T-helper 2 cell treated with Interferon-gamma antibody and Interleukin-4, amounts not matched to agents 5 μg/mL and 100 μg/mL, for 36 hours (primary cell): Measurements from ENCODE around the gene S100PBP.
"Not testable (repeated sequence)": the region's sequence is repeated elsewhere in the genome, so short reads cannot be mapped to it uniquely, and the experiment has no call there.

Experiments
- DNase-seq: peaks from one replicate; pipeline ENCODE4 v3.0.0; 2021; ENCODE audit warnings: low spot score
- H3K27ac Mint-ChIP-seq: one replicate; pipeline ENCODE4 v1.8.0; 2021; ENCODE audit warnings: mild to moderate bottlenecking, mixed read lengths
- H3K27me3 Mint-ChIP-seq: one replicate; pipeline ENCODE4 v1.8.0; 2021; ENCODE audit warnings: low read depth, mixed read lengths
- H3K36me3 Mint-ChIP-seq: one replicate; pipeline ENCODE4 v1.8.0; 2021; ENCODE audit warnings: low read depth, mixed read lengths
- H3K4me1 Mint-ChIP-seq: one replicate; pipeline ENCODE4 v1.8.0; 2021; ENCODE audit warnings: low read depth, mixed read lengths
- H3K4me3 Mint-ChIP-seq: one replicate; pipeline ENCODE4 v1.8.0; 2022; ENCODE audit warnings: mild to moderate bottlenecking, moderate library complexity, mixed read lengths
- H3K9me3 Mint-ChIP-seq: one replicate; pipeline ENCODE4 v1.8.0; 2021; ENCODE audit warnings: mixed read lengths

The S100PBP gene

DNA sequence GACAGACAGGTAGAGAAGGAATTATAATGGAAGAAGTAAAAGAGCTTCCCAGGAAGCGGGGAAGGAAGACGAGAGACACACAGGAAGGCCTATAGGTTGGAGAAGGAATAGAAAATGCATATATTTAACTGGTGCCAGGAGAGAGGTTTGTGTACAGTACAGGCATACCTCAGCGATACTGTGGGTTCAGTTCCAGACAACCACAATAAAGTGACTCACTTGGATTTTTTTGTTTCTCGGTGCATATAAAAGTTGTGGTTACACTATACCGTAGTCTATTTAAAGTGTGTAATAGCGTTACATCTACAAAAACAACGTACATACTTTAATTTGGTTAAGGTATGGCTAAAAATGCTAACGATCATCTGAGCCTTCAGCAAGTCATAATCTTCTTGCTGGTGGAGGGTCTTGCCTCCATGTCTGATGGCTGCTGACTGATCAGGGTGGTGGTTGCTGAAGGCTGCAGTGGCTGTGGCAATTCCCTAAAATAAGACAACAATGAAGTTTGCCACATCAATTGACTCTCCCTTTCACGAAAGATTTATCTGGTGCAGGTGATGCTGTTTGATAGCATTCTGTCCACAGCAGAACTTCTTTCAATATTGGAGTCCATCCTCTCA is 16.2 kb upstream of the S100PBP start:
- H3K27ac Mint-ChIP-seq: peak overlapping the region; percentile 88
- H3K4me1 Mint-ChIP-seq: peaks cover 40% of the 10 kb centered on the region

DNA sequence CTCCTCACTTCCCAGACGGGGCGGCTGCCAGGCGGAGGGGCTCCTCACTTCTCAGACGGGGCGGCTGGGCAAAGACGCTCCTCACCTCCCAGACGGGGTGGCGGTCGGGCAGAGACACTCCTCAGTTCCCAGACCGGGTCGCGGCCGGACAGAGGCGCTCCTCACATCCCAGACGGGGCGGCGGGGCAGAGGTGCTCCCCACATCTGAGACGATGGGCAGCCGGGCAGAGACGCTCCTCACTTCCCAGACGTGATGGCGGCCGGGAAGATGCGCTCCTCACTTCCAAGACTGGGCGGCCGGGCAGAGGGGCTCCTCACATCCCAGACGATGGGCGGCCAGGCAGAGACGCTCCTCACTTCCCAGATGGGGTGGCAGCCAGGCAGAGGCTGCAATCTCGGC is 13.0 kb upstream of the S100PBP start:
- not testable (repeated sequence) for H3K9me3 Mint-ChIP-seq, H3K4me3 Mint-ChIP-seq, H3K27ac Mint-ChIP-seq, DNase-seq, H3K27me3 Mint-ChIP-seq
- Mint-ChIP-seq H3K4me1 (peaks cover 22% of the 10 kb centered on the region), H3K36me3 (peaks cover 57% of the 10 kb centered on the region)

More for the DNA sequence above, 16.2 kb upstream of the S100PBP start:
- Mint-ChIP-seq H3K9me3 (no peaks in the 10 kb centered on the region), H3K4me3 (peak overlapping the region; percentile 73), H3K36me3 (peaks cover 59% of the 10 kb centered on the region), H3K27me3 (no peaks in the 10 kb centered on the region)
- DNase-seq: peak; percentile 49

- Mint-ChIP-seq H3K4me1 (peaks cover 18% of the 10 kb centered on the region), H3K9me3 (no peaks in the 10 kb centered on the region), H3K36me3 (peaks cover 61% of the 10 kb centered on the region), H3K27me3 (no peaks in the 10 kb centered on the region), H3K4me3 (no peak overlapping the region), H3K27ac (no peak overlapping the region)
- no peak for DNase-seq
Measured at GRCh38 chr1:32806290-32806689, 11.2 kb upstream of the S100PBP start.

- H3K9me3 Mint-ChIP-seq: no peaks in the 10 kb centered on the region
- H3K36me3 Mint-ChIP-seq: peaks cover 58% of the 10 kb centered on the region
- no peak overlapping the region for H3K4me3 Mint-ChIP-seq
- no peak for DNase-seq
- H3K27ac Mint-ChIP-seq: no peak overlapping the region
- no peaks in the 10 kb centered on the region for H3K27me3 Mint-ChIP-seq
- peaks cover 17% of the 10 kb centered on the region for H3K4me1 Mint-ChIP-seq
Measured at GRCh38 chr1:32806910-32807523, 10.4 kb upstream of the S100PBP start.

GRCh38 chr1:32808580-32808979 is 8.9 kb upstream of the S100PBP start:
- Mint-ChIP-seq H3K4me1 (peaks cover 17% of the 10 kb centered on the region), H3K27ac (peak overlapping the region; percentile 10), H3K36me3 (peaks cover 55% of the 10 kb centered on the region), H3K9me3 (no peaks in the 10 kb centered on the region), H3K4me3 (no peak overlapping the region), H3K27me3 (no peaks in the 10 kb centered on the region)
- DNase-seq: no peak

DNA sequence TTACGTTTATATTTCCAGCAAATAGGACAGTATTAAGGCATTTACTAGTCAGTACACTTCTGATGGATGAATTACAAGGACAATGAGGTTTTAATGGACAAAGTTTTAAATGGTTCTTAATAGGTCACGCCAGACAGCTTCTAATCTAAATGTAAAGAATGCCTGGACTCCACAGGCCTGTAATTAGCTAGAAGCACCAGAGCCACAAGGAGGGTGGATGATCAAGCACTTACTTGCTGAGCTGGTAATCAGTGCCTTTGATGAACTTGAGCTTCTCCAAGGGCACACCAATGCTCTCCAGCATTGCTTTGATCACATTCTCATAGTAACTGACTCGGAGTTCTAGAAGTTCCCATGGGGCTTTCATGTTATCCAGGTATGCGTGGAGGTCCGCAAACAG is 7.1 kb upstream of the S100PBP start:
- peaks cover 29% of the 10 kb centered on the region for H3K4me1 Mint-ChIP-seq
- no peaks in the 10 kb centered on the region for H3K27me3 Mint-ChIP-seq
- H3K4me3 Mint-ChIP-seq: no peak overlapping the region
- H3K36me3 Mint-ChIP-seq: peaks cover 62% of the 10 kb centered on the region
- H3K27ac Mint-ChIP-seq: no peak overlapping the region
- H3K9me3 Mint-ChIP-seq: no peaks in the 10 kb centered on the region
- no peak for DNase-seq

DNA sequence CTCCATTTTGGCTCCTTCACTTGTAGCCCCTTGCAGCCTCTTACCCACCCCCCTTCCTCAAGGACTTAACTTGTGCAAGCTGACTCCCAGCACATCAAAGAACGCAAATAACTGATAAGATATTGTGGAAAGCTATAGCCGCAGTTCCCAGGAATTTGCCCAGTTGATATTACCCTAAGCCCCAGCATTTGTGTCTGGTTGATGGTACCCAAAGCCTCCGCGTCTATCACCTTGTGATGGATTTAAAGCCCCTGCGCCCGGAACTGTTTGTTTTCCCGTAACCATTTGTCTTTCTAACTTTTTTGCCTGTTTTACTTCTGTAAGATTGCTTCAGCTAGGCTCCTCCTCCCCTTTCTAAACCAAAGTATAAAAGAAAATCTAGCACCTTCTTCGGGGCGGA is 6.2 kb upstream of the S100PBP start:
- H3K36me3 Mint-ChIP-seq: peaks cover 58% of the 10 kb centered on the region
- H3K4me3 Mint-ChIP-seq: no peak overlapping the region
- H3K4me1 Mint-ChIP-seq: peaks cover 32% of the 10 kb centered on the region
- no peak for DNase-seq
- H3K9me3 Mint-ChIP-seq: no peaks in the 10 kb centered on the region
- H3K27ac Mint-ChIP-seq: no peak overlapping the region
- no peaks in the 10 kb centered on the region for H3K27me3 Mint-ChIP-seq

DNA sequence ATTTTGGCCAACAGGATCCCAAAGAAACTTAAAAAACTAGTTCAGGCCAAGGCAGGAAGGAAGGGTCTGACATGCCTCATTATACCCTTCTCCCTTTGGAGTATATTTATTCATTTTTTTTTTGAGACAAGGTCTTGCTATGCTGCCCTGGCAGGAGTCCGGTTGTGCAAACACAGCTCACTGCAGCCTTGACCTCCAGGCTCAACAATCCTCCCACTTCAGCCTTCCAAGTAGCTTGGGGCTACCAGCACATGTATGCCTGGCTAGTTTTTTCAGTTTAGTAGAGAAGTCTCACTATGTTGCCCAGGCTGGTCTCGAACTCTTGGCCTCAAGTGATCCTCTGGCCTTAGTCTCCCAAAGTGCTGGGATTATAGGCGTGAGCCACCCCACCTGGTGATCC is 5.5 kb upstream of the S100PBP start:
- Mint-ChIP-seq H3K27me3 (no peaks in the 10 kb centered on the region), H3K27ac (no peak overlapping the region), H3K4me1 (peaks cover 32% of the 10 kb centered on the region), H3K9me3 (no peaks in the 10 kb centered on the region), H3K4me3 (no peak overlapping the region), H3K36me3 (peaks cover 56% of the 10 kb centered on the region)
- DNase-seq: no peak

- peaks cover 49% of the 10 kb centered on the region for H3K36me3 Mint-ChIP-seq
- H3K4me1 Mint-ChIP-seq: peaks cover 38% of the 10 kb centered on the region
- no peaks in the 10 kb centered on the region for H3K27me3 Mint-ChIP-seq
- H3K4me3 Mint-ChIP-seq: peak overlapping the region; percentile 36
- H3K27ac Mint-ChIP-seq: peak overlapping the region; percentile 24
- no peaks in the 10 kb centered on the region for H3K9me3 Mint-ChIP-seq
- no peak for DNase-seq
Measured at GRCh38 chr1:32813941-32814739, 3.3 kb upstream of the S100PBP start.

GRCh38 chr1:32816676-32817158 is 736 bp upstream of the S100PBP start:
- Mint-ChIP-seq H3K36me3 (peaks cover 41% of the 10 kb centered on the region), H3K4me3 (peak overlapping the region; percentile 99), H3K9me3 (no peaks in the 10 kb centered on the region), H3K27ac (peak overlapping the region; percentile 87), H3K27me3 (no peaks in the 10 kb centered on the region), H3K4me1 (peaks cover 32% of the 10 kb centered on the region)
- no peak for DNase-seq

DNA sequence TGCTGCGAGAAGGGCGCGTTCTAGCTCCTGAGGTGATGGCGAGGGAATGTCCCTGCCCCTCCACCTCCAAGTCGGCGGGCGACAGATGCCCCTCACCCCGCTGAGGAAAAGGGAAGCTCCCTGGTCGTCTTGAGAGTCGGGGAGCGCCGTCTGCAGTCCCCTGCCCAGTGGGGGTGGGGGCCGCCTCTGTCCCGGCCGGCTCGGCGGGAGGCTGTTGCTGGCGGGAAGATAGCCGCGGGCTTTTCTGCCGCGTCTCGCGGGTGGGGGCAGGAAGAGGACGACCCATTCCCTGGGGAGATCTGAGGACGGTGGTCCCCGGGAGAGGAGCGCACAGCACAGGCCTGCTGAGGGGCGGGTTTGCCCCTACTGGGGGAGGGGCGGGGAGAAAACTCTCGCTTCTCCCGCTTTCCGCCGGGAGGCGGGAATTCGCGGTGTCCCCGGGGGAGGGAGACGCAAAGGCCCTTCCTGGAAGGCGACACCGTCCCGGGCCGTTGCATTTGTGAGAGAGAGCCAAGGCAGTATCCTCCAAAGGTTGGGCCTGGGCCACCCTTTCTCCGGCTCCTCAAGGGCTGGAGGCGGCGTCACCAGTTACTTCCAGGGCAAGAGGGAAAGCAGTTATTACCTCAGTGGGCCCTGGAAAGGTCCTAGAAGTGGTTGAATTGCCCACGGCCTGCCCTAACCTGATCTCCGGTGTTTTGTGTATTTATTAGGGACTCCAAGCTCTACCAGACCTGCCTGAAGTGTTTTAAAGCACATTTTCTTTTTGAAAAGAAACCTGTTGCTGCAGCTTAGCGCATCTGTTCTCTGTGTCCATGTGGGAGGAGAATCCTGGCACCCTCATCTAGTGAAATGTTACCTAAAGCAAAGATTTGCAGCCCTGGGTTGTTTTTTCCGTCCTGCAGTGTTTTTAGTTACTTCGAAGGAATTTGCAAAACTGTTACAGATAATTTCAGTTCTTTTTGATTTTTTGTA is 648 bp downstream of the S100PBP start:
- H3K9me3 Mint-ChIP-seq: no peaks in the 10 kb centered on the region
- peak overlapping the region; percentile 99 for H3K4me3 Mint-ChIP-seq
- no peaks in the 10 kb centered on the region for H3K27me3 Mint-ChIP-seq
- peak; percentile 45 for DNase-seq
- peaks cover 40% of the 10 kb centered on the region for H3K36me3 Mint-ChIP-seq
- H3K4me1 Mint-ChIP-seq: peaks cover 31% of the 10 kb centered on the region
- H3K27ac Mint-ChIP-seq: peak overlapping the region; percentile 87

GRCh38 chr1:32818804-32819541 is 1.5 kb downstream of the S100PBP start:
- peak overlapping the region; percentile 99 for H3K4me3 Mint-ChIP-seq
- no peaks in the 10 kb centered on the region for H3K27me3 Mint-ChIP-seq
- H3K36me3 Mint-ChIP-seq: peaks cover 34% of the 10 kb centered on the region
- peaks cover 26% of the 10 kb centered on the region for H3K4me1 Mint-ChIP-seq
- peak overlapping the region; percentile 87 for H3K27ac Mint-ChIP-seq
- no peaks in the 10 kb centered on the region for H3K9me3 Mint-ChIP-seq
- DNase-seq: peak; percentile 24

DNA sequence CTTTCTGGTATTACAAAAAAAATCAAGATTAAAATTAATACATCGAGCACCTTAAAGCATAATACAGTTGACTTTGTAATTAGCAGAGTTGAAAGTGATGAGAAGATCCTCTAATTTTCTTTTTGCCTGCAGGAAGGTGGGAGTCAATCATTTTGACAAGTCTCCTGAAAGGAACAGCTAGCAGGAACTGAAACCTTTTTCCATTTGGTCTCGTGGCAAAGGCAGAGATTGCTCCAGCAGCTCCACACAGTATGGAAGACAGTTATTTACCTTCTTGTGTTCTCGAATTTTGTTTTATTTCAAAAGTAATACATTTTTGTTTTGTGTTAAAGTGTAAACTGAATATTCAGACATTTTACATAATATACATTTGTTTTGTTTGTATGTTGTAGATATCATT is 7.7 kb downstream of the S100PBP start:
- no peak overlapping the region for H3K4me3 Mint-ChIP-seq
- no peak overlapping the region for H3K27ac Mint-ChIP-seq
- DNase-seq: no peak
- no peaks in the 10 kb centered on the region for H3K27me3 Mint-ChIP-seq
- no peaks in the 10 kb centered on the region for H3K9me3 Mint-ChIP-seq
- H3K36me3 Mint-ChIP-seq: peaks cover 46% of the 10 kb centered on the region
- peaks cover 3% of the 10 kb centered on the region for H3K4me1 Mint-ChIP-seq
